ENCODE results near the gene ERC2.

- TF ChIP-seq, protein P1, sequence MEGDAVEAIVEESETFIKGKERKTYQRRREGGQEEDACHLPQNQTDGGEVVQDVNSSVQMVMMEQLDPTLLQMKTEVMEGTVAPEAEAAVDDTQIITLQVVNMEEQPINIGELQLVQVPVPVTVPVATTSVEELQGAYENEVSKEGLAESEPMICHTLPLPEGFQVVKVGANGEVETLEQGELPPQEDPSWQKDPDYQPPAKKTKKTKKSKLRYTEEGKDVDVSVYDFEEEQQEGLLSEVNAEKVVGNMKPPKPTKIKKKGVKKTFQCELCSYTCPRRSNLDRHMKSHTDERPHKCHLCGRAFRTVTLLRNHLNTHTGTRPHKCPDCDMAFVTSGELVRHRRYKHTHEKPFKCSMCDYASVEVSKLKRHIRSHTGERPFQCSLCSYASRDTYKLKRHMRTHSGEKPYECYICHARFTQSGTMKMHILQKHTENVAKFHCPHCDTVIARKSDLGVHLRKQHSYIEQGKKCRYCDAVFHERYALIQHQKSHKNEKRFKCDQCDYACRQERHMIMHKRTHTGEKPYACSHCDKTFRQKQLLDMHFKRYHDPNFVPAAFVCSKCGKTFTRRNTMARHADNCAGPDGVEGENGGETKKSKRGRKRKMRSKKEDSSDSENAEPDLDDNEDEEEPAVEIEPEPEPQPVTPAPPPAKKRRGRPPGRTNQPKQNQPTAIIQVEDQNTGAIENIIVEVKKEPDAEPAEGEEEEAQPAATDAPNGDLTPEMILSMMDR (IDR thresholded peaks at IDR 0.05), result no peak
- TF ChIP-seq EP300 (IDR thresholded peaks at IDR 0.05), result no peak
- TF ChIP-seq POLR2A (IDR thresholded peaks at IDR 0.05), result no peak
Observed at GRCh38 chr3:56424885-56425284, 43.4 kb downstream of the ERC2 start.

All from upper lobe of left lung (tissue), 4 donors.